ENCODE measurements around the gene FBXW7.
A peak's percentile ranks its signal among the peaks of the same experiment; 100 is the strongest.

FBXW7 gene

DNA sequence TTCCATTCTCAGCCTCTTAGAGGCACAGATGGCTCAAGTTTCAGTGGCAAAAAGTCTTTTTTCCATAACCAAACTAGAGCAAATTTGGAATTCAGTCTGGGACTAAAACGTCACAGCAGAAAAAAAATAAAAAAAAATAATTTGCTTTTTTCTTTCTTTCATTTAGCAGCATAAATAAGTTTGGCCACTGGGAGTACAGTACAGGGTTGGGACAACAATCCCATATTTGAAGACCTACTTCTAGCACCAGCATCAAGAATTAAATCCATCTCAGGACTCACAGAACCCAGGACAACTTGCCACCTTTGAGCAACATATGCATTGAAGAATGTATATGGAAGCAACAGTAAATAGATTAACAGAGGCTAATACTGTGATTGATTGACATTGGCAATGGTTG is 214.0 kb downstream of the FBXW7 start:
- no peak for DNase-seq

DNA sequence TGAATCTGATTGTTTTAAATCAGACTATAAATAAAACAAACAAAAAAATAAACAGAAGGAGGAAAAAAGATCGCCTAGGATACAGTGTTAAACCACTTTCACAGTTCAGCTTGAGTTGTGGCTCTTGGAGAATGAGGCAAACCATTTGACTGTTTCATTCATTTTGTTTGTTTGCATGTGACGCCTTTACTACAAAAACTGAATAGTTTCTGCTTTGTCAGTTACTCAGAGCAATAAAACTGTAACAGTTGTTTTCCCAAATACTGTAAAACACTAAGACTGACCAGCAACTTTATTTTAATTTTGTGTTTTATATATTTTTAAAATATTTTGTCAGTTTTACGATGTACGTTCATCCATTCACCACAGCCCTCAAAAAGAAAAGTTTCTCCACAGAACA is 214.5 kb downstream of the FBXW7 start:
- no peak for DNase-seq

DNA sequence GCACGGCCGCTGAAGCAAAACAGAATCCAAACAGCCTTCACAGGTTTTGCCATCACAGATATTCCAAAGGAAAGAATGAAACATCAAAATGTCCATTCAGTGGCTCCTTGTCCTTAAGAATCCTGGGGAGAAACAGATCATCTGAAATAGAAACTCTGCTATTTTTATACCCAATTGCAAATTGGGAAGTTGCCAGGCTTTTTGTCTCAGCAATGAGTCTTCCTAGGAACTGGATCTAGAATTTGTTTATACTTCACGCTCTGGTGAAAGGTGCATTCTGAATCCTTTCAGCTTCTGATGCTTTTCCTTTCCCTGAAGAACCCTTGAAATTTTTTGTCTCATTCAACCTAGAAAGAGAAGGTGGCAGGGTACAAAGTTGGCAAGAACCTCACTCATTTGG is 218.9 kb downstream of the FBXW7 start:
- DNase-seq: no peak

DNA sequence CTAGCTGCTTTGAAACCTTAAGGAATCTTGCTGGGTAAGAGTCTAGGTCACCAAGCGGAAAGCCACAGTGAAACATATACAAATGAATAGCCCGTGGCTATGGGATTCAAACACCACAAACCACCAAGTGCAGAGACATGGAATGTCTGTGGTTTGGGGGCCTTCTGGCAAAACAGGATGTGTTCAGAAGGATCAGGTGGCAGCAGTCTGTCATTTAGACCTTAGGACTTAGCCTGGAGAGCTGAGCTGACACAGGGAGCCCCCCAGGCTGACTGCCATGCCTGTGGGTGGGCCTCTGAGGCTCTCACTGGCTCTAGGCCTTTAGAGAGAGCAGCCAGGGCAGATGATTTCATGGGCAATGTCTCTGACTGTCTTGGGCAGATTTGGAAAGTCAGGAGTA is 225.6 kb downstream of the FBXW7 start:
- no peak for DNase-seq

DNA sequence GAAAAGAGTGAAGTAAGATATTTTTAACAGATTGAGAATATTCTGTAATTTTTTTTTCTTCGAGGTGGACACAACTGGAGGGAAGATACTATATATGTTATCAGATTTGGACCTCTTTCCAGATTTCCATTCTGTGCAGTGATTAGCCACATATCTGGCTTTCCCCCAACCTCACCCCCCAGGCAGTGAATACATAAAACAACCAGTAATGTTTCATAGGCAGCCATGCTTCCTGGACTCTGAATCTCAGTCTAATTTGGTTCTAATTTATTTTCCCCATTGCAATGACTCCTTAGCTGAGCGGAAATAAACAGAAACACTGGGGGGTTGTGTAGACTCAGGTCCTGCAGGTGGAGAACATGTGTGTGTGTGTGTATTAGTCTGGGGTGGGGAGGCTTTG is 226.5 kb downstream of the FBXW7 start:
- peak; percentile 73 for DNase-seq

DNA sequence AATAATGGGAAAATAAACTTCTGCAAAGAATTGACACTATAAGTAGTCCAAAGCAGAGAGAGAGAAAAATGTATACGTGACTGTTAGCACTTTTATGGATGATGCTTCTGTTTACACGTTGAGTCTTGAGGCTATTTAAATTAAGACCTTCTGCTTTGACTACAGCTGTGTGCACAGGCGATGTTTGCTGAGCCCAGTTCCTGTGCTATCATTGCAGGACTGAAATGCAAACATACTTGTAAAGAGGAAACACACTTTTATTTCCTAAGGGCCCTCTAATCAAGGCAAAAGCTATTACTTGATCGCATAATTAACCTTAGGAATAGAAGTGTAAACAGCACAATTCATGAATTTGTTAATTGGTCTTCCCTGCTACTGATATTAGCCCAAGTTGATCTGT is 226.9 kb downstream of the FBXW7 start:
- peak; percentile 59 for DNase-seq

DNA sequence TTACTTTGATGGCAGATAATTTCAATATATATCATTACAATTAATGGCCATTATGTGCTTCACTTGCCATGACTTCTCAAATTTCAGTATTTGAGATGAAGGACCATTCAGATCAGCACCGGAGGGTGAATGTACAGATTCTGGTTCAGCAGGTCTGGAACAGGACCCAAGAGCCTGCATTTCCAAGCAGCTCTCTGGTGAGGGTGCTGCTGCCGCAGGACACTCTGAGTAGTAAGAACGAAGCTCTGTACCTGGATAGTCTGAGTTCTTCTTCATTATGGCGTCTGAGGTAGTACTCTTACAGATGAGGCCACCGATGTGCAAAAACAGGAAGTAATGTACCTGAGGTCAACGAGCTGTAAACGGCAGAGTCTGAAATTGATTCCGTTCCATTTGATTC is 228.2 kb downstream of the FBXW7 start:
- no peak for DNase-seq

DNA sequence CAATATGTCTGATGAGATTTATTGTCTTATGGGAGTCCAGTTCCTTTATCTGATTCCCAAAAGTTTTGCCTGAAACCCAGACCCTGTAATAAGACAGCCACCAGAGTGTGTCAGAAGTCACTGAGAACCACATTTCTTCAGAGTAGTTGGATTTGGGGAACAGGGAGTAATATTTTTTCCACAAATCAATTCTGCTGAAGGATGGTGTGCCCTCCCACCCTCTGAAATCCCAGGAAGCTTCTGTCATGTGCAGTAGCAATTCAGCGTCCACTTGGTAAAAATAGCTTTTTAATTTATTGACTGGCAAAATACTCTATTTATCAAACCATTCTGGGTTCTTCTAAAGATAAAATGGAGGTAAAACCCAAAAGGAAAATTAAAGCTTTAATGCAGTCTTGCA is 229.4 kb downstream of the FBXW7 start:
- DNase-seq: no peak

DNA sequence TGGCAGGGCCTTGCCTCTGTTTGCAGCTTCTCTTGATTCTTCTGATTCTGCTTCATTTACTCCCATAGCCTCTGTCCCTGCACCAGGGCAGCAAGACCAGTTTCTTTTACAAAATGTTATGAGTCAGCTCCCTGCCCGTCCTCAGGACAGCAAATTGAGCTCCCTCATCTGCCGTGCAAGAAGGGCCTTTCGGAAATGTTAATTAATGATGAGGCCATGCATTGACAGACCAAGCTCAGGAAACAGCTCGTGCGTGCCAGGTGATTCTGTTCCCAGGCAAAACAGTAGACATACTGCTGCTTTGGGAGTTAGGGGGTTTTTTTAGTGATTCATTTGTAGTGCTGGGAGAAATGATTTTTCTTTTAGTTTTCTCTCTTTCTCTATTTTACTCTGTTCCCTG is 231.7 kb downstream of the FBXW7 start:
- no peak for DNase-seq

DNA sequence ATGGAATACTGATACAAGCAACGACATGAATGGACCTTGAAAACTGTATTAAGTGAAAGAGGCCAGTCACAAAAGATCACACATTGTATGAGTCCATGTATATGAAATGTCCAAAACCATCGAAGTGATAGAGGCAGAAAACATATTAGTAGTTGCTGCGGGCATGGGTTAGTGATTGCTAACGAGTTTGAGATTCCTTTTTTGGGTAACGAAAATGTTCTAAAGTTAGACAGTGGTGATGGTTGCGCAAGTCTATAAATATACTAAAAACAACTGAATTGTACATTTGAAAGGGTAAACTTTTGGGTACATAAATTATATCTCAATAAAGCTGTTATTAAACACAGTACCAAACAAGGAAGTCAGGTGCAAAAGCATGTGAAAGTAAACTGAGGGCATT is 234.5 kb downstream of the FBXW7 start:
- DNase-seq: no peak

DNA sequence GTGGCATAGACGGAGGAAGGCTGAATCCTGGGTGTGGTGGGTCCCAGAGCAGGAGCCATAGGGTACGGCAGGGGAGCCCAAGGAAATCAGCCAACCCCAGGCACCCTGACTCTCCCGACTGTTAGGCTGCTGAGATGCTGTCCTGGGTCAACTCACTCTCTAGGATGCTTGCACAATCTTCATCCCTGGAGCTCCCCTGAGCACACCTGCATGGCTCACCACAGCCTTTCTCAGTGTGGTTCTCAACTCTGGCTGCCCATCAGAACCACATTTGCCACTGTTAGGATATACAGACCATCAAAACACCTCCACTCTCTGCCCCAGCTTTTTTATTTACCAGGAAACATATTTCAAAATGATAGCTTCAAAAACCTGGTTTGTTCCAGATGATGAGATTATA is 236.3 kb downstream of the FBXW7 start:
- no peak for DNase-seq

DNA sequence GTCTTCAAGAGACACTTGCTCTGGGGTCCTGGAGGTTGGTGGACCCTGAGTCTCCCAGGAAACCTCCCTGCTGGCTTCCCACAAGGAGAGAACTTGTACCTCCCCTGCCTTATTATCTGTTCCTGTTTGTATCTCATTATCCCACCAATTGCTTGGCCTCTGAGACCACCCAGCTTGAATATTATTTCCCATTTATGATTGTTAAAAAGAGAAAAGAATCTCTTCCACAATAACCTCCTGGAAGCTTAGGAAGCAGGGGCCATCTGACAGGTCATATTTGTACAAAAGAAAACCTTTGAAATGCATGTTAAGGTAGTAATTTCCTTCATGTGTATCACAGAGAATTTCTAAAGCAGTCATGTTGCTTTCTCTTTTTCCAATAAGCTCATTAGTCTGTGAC is 239.5 kb downstream of the FBXW7 start:
- DNase-seq: no peak

DNA sequence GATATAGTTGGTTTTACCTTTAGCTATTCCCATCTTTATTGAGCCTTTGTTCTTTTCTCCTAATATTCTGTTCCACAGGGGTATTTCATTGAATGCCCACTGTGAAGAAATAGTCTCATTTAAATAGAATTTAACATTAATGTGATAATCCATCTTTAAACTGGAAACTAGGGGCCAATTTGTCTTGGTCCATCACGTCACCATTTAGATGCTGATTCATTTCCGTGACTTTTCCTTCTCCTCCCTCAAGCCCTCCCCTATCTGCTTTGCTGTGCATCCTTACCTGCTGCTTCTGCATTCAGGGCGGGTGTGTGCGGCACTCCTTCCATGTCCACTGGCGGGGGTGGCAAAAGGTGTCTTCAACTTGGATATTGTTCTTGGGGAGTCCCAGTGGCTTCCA is 241.1 kb downstream of the FBXW7 start:
- no peak for DNase-seq

DNA sequence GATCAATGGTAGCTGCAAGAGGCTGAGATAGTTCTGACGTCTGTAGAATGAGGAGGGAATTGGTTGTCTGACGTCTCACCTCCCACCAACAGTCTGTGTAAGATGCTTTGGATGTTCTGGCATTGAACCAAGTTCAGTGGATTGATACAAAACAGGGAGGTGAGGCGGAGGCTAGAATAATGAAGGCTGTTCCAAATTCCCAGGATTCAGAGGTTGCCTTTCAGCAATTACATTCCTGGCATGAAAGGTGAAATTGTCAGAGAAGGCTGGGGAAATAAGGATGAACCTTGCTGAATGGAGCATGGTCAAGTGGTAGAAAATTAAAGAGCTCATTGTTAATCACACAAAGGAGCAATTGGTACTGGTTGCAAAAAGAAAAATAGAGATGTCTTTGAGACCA is 241.6 kb downstream of the FBXW7 start:
- no peak for DNase-seq

DNA sequence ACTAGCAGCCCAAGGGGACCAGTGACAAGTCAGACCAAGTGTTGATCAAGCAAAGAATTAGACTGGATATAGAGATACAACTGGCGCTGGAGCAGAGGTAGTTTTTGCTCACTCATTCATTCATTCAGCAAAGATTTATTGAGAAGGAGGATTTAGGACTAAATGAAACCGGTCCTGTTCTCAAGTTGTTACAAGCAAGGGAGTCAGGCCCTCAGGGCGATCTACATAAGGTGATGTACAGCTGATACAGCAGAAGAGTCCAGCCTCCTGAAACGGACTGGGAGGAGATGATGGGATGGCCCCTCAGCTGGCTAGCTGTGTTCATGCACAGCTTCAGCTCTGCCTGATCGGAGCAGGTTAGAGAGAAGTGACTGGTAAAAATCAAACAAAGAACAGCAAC is 242.4 kb downstream of the FBXW7 start:
- no peak for DNase-seq

DNA sequence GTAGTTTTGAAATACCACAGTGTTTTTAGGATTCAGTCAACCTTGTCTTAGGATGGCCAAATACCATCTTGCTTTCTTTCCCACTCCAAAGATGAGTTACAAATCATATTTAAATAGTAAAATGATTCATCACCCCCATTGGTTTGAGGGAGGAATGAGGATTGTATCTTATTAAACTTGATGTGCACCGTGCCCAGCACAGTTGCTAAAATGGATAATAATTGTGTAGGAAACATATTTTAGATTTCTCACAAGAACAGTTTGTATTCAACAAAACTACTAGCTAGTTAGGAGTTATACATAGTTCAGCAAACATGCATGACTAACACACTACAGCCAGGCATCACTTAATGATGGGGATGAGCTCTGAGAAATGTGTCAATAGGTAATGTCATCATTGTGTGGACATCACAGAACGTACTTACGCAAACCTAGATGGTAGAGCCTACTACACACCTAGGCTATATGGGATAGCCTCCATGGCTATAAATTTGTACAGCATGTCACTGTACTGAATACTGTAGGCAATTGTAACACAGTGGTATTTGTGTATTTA is 245.4 kb downstream of the FBXW7 start:
- DNase-seq: no peak

DNA sequence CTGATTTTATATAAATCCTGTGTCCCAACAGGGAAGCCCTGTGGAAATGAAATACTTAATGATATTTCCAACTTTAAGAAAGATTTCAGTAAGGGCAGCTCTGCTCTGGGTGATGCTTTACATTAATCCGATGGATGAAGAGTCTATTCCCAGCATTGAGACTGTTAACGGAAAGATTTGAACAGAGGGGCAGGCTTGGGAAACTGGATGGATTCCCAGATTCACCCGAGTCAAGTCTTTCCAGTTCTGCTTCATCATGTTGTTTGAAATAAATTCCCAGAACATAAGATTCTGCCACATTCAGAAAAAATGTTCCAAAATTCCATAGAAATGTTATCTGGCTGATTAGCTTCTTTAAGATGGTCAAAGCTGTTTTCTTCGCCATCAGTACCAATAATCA is 246.0 kb downstream of the FBXW7 start:
- no peak for DNase-seq

DNA sequence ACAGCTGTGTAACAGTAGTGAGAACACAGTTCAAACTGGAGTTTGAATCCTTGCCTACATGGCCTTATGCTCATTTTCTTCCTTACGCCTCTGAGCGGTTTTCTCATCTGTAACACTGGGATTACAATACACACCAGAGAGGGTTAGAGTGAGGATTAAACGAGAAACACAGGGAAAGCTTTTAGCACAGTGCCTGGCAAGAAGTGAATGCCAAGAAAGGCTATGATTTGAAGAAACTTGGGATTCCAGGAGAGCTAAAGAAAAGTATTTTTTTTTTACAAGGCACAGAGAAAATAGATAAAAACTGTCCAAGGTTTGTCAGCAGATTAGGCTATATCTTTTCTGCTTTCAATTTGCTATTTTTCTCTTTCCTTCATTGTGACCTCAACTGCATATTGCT is 246.4 kb downstream of the FBXW7 start:
- DNase-seq: no peak

DNA sequence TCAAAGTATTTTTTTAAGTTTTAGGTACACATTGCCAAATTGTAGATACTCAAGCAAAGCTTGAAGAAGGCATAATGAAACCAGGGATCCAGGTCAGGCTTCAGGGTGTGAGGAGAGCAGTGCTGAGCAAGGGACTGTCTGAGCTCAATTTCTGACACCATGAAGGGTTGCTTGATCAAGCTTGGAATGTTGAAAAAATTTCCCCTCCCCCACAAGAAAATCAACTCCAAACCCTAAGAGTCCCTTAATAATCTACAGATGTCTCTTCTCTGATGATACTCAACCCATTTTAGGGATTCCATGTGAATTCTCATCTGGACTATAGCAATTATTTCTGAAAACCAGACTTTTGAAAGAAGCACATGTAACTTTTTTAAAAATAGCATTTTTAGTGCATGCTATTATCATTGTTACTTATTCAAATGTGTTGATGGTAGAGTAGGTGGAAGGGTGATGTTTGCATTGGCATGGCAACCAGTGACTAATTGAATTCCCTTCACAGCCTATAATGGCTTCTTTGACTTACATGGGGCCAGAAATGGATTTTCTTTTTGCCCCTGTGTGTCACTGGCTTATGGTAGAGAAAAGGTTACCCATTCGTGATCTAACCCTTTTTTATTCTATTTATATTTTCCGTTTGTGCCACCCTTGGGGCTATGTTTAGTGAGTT is 252.0 kb downstream of the FBXW7 start:
- DNase-seq: no peak

DNA sequence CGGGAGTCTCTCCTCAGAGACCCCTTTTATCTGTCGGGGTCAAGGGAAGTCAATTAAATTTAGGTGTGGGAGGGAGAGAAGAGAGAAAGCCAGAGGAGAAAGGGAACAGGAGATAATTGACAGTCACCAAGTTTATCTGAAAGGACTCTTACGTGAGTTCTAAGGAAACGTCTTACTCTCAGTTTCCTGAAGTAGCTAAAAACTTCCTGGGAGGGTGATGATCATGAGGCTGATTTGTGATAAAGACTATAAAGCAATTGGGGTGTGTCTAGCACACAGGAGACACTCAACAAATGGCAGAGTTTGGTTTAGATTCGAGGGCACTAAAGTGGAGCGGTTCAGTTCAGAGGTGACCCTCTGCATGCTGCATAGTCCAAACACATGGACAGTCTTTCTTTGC is 254.1 kb downstream of the FBXW7 start:
- DNase-seq: no peak

DNA sequence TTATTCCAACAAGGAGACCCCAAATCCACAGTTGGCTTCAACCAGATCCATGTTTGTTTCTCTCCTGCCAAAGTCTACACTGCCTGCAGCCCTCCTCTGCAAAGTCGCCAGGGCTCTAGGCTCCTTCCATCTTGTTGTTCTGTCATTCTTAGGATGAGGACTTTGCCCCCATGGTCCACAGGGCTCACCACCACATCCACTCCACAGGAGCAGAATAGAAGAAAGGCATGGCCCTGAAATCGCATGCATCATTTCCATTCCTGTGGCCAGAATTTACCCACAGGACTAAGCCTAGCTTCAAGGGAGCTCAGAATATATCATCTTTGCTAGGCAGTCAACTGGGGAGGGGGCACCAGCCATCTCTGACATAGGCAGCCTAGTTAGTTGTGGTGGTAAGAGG is 254.7 kb downstream of the FBXW7 start:
- no peak for DNase-seq

DNA sequence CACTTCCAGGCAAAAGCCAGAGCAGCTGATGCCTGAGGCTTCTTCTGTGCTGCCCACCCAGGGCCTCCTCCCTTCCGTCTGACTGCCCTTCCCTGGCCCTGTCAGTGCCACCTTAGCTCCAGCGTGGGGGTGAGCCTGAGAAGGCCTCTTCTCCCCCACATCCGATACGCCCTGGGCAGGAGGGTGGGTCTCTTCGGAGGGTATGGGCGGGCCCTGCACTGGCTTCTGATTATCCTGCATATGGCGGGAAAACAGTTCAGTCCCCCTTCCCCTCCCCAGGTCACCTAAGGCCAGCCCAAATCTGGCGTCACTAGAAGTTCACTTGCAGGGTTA is 256.7 kb downstream of the FBXW7 start:
- no peak for DNase-seq

DNA sequence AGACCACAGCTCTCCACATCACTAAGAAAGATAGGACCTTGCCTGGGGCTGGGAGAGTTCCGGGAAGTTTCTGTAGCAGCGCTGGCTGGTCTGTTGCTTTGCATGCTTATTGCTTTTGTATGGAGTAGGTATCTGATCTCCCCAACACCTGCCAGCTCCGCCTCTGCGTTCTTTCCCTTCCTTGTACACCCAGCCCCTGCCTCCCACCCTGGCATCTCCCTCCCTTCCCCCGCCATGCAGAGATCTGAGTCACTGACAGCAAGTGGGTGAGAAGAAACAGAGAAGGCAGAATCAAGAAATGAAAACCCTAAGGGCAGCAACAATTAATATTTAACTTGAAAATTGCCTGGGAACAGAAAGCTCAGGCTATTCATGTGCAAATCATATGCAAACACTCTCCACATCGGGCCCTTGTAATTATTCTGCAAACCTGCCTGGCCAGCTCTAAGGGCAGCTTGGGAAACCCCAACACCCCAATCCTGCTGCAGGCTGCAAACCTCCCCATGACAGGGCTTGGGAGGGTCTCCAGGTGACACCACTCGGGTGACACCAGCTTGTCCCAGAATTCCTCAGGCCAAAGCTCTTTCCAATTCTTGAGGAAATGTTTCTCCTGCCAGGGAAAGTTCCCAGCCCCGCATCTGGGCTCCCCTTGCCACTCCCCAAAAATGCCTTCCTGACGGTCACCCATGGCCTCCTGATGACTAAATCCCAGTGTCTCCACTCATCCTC is 257.2 kb downstream of the FBXW7 start:
- peak; percentile 1 for DNase-seq

DNA sequence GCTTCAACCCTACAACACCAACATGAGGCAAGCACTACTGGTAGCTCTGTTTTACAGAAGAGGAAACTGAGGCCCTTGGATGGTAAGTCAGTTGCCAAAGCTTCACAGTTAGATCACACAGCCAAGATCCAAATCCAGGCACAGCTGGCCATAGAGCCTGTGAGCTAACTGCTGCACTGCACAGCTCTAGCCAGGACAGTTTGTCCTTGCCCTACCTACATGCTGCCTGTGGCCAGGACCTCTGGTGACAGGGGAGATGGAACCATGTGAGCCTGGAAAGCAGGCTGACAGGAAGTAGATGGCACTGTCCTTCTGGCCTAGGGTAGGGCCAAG is 257.8 kb downstream of the FBXW7 start:
- DNase-seq: no peak

DNA sequence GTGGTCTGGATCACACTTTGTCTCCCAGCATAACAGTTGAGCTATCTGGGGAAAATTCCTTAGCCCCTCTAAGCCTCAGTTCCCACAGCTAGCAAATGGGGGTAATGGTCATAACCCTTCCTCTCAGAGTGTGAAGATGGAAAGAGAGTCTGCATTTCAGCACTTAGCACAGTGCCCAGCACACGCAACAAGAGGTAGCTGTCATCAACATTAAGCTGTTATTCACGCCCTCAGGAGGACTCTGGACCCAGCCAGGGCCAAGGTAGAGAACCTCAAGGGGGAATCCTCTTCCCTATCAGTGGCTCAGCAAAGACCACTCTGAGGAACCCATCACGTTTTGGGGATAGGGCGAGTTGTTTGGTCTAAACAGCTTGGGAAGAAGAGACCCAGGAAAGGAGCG is 258.6 kb downstream of the FBXW7 start:
- DNase-seq: no peak
